HG03354 (cell line): ENCODE data around the gene LARP1B.
"Not testable (repeated sequence)": the region's sequence is repeated elsewhere in the genome, so short reads cannot be mapped to it uniquely, and the experiment has no call there.

Experiments used
- ATAC-seq: cut with Tn5 transposase; IDR thresholded peaks from one replicate; pipeline ENCODE4 v1.9.1; 2021; ENCODE audit warnings: mild to moderate bottlenecking; ENCODE audit not compliant: unreplicated experiment, poor library complexity, severe bottlenecking

The LARP1B gene

GRCh38 chr4:128130621-128131020 is 69.5 kb downstream of the LARP1B start:
- ATAC-seq, result no peak

GRCh38 chr4:128134925-128135324 is 73.8 kb downstream of the LARP1B start:
- ATAC-seq, result no peak

- ATAC-seq, result no peak
Observed at GRCh38 chr4:128135391-128135790, 74.3 kb downstream of the LARP1B start.

- ATAC-seq, result no peak
Observed at GRCh38 chr4:128141866-128142265, 80.8 kb downstream of the LARP1B start.

- no peak for ATAC-seq
Observed at GRCh38 chr4:128145727-128146126, 84.6 kb downstream of the LARP1B start.

- ATAC-seq, result no peak
Observed at GRCh38 chr4:128153800-128154199, 92.7 kb downstream of the LARP1B start.

- no peak for ATAC-seq
Observed at GRCh38 chr4:128155231-128155855, 94.2 kb downstream of the LARP1B start.

- ATAC-seq, result no peak
Observed at GRCh38 chr4:128155874-128156456, 94.9 kb downstream of the LARP1B start.

- not testable (repeated sequence) for ATAC-seq
Observed at GRCh38 chr4:128156472-128156871, 95.4 kb downstream of the LARP1B start.

- no peak for ATAC-seq
Observed at GRCh38 chr4:128158894-128159293, 97.8 kb downstream of the LARP1B start.

GRCh38 chr4:128159967-128160366 is 98.9 kb downstream of the LARP1B start:
- ATAC-seq, result no peak

GRCh38 chr4:128161138-128161537 is 100.0 kb downstream of the LARP1B start:
- ATAC-seq, result no peak

GRCh38 chr4:128162434-128162833 is 101.3 kb downstream of the LARP1B start:
- ATAC-seq, result no peak

- ATAC-seq, result no peak
Observed at GRCh38 chr4:128163177-128164117, 102.3 kb downstream of the LARP1B start.

- no peak for ATAC-seq
Observed at GRCh38 chr4:128166982-128167381, 105.9 kb downstream of the LARP1B start.

GRCh38 chr4:128168701-128169100 is 107.6 kb downstream of the LARP1B start:
- no peak for ATAC-seq

GRCh38 chr4:128169245-128169644 is 108.1 kb downstream of the LARP1B start:
- ATAC-seq, result no peak

GRCh38 chr4:128176643-128177042 is 115.5 kb downstream of the LARP1B start:
- ATAC-seq, result no peak

- ATAC-seq, result no peak
Observed at GRCh38 chr4:128177498-128177897, 116.4 kb downstream of the LARP1B start.

GRCh38 chr4:128186623-128187022 is 125.5 kb downstream of the LARP1B start:
- ATAC-seq, result no peak
